Spleen (tissue), 7 donors: ENCODE data around the gene TEX51.

Experiments used
- CTCF ChIP-seq, 11 experiments: fragments of 200-600 bp in 7 of 11; fragments of 450-650 bp in 4 of 11; sonication (generic) in 4 of 11; IDR thresholded peaks in 8 of 11; conservative IDR thresholded peaks in 3 of 11; 1 replicate in 7 of 11; 2 replicates in 4 of 11; pipeline versions ENCODE4 v1.4.0 to v1.8.0; 2016 to 2021; ENCODE audit warnings: antibody characterized with exemption in 11 of 11, inconsistent platforms in 4 of 11, mild to moderate bottlenecking in 1 of 11
- POLR2A ChIP-seq, 3 donors: fragments of 450-650 bp; IDR thresholded peaks; one replicate each; pipeline ENCODE4 v1.5.1; 2017; ENCODE audit warnings: antibody characterized with exemption in 3 of 3, mild to moderate bottlenecking in 1 of 3
- POLR2AphosphoS5 ChIP-seq, 3 donors: sonication (generic); formaldehyde crosslinking; IDR thresholded peaks; one replicate each; pipeline ENCODE4 v1.5.1; 2017; ENCODE audit warnings: antibody characterized with exemption in 3 of 3
- donor health status: DM: no; HTN: no; CAD: no; lungs with moderate emphysema.
- donor health status: DM: no; HTN: no; CAD: no.
- donor health status: DM: no; HTN: no; CAD: no.

- TF ChIP-seq POLR2A (IDR thresholded peaks at IDR 0.05) (no peak), CTCF (IDR thresholded peaks at IDR 0.05 in 8 of 11, conservative IDR thresholded peaks at IDR 0.05 in 3 of 11) (no peak), POLR2AphosphoS5 (IDR thresholded peaks at IDR 0.05) (no peak)
Observed at GRCh38 chr2:126900646-126901319, 2.1 kb downstream of the TEX51 start.
